Epithelial cell of proximal tubule (primary cell): Measurements from ENCODE around the gene DNTTIP2. TPM values are rescaled to one million over a fixed set of nuclear protein-coding genes. Genes with fewer than 3 reads are reported as not detected.

Experiments used
- DNase-seq: peaks from one replicate; pipeline ENCODE4 v3.0.0-alpha.2; 2011; ENCODE audit warnings: low read depth
- H3K4me3 ChIP-seq: 2 replicates; pipeline ENCODE4 v1.5.1; 2011; ENCODE audit warnings: low read depth, mild to moderate bottlenecking, low read length
- total RNA-seq: library from RNA; depleted of rRNA; stranded (reverse); fragments of >200 nt; gene quantifications from 2 replicates; pipeline ENCODE4 v1.2.3, GENCODE V29; 2015
- TF ChIP-seq, protein P1 (sequence below): conservative IDR thresholded peaks from 2 replicates; pipeline ENCODE4 v1.5.1; 2012; ENCODE audit warnings: low read depth, mild to moderate bottlenecking, low read length

DNTTIP2 gene
- total RNA-seq, 1 donor from 2014 or later = 41.6 TPM

DNA sequence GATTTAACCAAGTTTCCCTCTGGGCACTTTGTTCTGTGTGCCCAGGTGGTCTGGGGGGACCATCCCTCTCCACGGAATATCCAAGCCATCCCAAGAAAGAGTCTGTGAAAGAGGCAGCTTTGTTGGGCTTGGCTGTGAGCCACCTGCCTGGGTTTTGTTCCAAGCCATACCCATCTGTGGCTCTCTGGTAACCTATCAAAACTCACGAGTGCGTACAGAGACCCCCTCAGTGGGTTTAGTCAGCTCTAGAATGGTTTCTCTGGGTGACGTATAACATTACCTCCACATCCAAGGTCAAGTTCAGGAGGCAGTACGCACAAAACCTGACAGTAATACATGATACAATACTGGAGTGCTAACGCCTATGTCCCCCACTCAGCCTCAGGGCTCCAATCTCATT is 54.2 kb downstream of the DNTTIP2 start:
- H3K4me3 ChIP-seq = no peak overlapping the region
- no peak for DNase-seq
- TF ChIP-seq, protein P1, sequence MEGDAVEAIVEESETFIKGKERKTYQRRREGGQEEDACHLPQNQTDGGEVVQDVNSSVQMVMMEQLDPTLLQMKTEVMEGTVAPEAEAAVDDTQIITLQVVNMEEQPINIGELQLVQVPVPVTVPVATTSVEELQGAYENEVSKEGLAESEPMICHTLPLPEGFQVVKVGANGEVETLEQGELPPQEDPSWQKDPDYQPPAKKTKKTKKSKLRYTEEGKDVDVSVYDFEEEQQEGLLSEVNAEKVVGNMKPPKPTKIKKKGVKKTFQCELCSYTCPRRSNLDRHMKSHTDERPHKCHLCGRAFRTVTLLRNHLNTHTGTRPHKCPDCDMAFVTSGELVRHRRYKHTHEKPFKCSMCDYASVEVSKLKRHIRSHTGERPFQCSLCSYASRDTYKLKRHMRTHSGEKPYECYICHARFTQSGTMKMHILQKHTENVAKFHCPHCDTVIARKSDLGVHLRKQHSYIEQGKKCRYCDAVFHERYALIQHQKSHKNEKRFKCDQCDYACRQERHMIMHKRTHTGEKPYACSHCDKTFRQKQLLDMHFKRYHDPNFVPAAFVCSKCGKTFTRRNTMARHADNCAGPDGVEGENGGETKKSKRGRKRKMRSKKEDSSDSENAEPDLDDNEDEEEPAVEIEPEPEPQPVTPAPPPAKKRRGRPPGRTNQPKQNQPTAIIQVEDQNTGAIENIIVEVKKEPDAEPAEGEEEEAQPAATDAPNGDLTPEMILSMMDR = no peak

DNA sequence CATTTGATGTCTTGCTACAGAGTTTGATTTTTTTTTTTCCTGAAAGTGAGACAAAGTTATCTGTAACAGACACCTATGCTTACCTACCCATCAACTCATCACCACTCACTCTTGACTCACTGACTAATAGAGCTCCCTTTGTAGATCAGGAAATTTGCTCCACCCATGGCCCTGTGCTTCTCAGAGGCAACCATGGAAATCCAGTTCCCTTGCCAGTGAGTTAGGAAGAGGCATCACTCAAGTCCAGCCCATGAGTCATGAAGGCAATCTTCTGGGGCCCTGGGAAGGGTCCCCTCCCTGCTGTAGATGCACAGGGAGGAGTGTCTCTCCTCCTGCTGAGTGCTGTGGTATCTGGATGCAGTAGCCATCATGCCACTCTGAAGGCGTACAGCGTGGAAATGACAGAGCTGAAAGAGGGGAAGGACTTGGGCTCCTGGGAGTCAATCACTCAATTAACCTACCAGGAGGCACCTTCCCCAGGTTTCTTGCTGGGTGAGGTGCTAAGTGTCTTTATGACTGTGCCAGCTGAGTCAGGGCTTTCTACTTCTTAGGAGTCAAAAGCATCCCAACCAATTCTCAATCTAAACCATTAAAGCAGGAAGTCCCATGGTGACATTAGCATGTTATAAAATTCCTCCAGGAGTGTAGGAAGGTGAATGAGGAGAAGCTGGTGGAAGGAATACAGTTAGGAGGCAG is 56.1 kb downstream of the DNTTIP2 start:
- TF ChIP-seq, protein P1 = no peak
- DNase-seq = no peak
- no peak overlapping the region for H3K4me3 ChIP-seq

DNA sequence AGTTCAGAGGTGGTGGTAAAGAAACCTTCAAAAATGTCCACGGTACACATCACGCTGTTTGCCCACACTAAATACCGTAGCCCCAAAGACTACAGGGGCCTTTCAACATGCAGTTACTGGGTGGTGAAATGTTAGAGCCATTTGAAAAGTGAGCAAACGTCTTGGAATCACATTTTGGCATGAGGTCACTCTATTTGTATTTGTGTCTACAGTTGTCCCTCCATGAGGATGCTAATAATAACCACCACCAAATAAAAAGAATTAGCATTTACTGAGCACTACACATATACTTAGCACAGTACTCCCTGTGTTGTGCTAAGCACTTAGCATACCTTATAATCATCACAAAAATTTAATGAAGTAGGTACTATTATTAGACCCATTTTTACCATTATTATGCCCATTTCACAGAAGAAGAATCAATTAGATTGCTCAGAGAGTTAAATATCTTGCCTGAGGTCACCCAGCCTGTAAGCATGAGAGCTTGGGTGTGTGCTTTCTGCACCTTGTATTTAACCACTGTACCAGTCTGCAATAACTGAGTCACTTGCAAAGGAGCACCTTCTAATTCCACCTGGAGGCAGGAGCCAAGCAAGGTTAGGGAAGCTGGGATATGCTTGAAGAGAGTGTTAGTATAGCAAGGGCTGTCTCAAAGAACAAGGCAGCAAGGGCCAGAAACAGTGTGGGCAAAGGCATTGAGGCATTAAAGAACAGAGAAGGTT is 57.4 kb downstream of the DNTTIP2 start:
- no peak for DNase-seq

DNA sequence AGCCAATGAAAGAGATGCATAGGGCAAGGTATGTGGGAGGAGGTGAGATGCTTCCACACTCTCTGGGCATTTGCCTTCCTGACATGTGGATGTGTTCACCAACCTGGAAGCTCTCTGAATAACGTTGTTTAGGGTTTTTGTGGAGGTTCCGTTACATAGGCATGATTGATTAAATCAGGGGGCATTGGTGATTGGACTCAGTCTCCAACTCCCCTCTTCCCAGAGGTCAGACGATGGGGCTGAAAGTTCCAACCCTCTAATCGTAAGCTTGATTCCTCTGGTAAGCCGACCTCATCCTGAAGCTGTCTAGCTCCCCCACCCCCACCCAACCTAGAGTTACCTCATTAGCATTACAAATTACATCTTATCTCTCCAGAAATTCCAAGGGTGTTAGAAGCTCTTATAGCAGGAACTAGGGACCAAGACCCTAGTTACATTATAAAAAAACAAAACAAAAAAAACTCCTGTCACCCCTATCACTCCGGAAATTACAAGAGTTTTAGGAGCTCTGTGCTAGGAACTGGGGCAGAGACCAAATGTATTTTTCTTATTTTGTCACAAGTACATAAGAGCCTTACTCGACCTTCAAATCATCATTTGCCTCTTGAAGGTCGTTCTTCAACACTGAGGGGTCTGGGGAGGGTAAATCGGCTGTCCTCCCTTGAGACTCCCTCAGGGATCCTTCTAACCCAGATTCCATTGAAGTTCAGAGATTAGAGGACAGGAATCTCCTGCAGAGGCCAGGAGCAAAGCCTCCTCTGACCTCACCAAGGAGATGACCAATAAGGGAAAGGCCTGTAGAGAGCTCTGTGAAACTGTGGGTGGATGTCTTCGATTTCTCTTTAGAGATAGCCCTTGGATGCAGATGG is 58.2 kb downstream of the DNTTIP2 start:
- DNase-seq = no peak
- TF ChIP-seq, protein P1 = no peak
- H3K4me3 ChIP-seq = no peak overlapping the region

More for the DNA sequence above, 57.4 kb downstream of the DNTTIP2 start:
- H3K4me3 ChIP-seq = no peak overlapping the region
- TF ChIP-seq, protein P1 = no peak

DNA sequence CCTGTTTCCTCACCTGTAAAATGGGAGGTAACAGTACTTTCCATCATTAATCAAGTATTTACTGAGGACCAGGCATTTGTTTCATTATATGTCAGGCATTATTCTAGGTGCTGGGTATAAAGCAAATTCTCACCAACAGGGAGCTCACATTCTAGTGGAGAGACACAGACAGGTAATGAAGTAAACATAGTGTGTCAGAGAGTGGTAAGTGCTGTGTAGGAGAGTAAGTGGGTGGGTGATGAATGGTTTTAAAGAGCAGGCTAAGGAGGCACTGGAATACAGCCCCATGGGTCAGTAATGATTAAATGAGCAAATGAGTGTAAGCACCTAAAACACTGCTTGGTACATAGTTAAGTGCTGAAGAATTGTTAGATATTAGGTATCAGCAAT is 60.4 kb downstream of the DNTTIP2 start:
- TF ChIP-seq, protein P1 = no peak
- no peak for DNase-seq
- H3K4me3 ChIP-seq = no peak overlapping the region

DNA sequence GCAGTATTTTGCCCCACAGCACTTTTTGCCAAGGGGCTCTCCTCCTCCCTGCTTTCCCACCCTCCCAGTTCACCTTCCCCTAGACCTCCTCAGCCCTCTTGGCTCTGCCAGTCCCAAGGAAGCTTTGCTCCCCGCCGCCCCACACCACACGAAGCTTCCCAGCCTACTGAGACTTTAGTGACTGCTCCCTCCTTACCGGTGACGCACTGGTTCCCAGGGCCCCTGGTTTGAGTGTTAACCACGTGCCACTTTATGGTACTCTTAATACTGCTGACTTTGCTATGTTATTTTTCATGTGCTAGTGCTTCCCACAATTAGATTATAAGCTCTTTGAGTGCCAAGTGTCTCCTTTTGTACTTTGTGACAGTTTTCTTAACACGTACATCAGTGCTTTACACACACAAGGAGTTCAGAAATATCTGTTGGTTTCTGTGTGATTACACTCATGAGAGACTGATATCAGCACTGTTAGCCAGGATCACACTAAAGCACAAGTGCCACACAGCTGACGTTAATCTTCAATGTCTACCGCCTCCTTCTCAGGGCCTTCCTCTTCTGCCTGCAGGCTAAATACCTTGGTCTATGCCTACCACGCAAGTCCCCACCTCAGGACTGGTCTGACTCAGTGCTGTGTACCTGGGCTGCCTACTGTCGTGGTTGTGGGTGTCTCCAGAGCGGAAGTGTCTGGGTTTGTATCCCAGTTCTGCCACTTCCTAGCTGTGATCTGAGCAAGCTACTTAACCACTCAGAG is 61.0 kb downstream of the DNTTIP2 start:
- no peak overlapping the region for H3K4me3 ChIP-seq
- TF ChIP-seq, protein P1 = no peak
- no peak for DNase-seq
